HepG2 (cell line): Measurements from ENCODE around the gene ATP6V0E2.

ENCODE experiments used
- AKNA ChIP-seq: sonication (generic); formaldehyde crosslinking; IDR thresholded peaks from 2 replicates; pipeline ENCODE4 v1.4.0; 2020; ENCODE audit warnings: missing genetic modification reagents, borderline replicate concordance
- ATF1 ChIP-seq: IDR thresholded peaks from 2 replicates; pipeline ENCODE4 v1.6.1; 2016; ENCODE audit warnings: mild to moderate bottlenecking, control low read depth
- CTCF ChIP-seq: sonication (generic); formaldehyde crosslinking; IDR thresholded peaks from 2 replicates; pipeline ENCODE4 v1.5.0; 2020; ENCODE audit warnings: mild to moderate bottlenecking, missing genetic modification reagents, moderate library complexity
- EZH2 ChIP-seq: conservative IDR thresholded peaks from 2 replicates; pipeline ENCODE4 v1.6.1; 2012; ENCODE audit warnings: mild to moderate bottlenecking, low read depth, low read length, moderate library complexity
- HOXA7 ChIP-seq: sonication (generic); formaldehyde crosslinking; IDR thresholded peaks from 2 replicates; pipeline ENCODE4 v1.8.1; 2022; ENCODE audit warnings: mild to moderate bottlenecking, missing genetic modification reagents, moderate library complexity
- POLR2A ChIP-seq, 2 experiments: IDR thresholded peaks; 2 replicates each; pipeline ENCODE4 v1.6.1; 2011; ENCODE audit warnings: low read depth in 2 of 2, low read length in 2 of 2, mild to moderate bottlenecking in 1 of 2, moderate library complexity in 1 of 2; ENCODE audit not compliant: insufficient read depth in 1 of 2
- RFX5 ChIP-seq: IDR thresholded peaks from 2 replicates; pipeline ENCODE4 v1.6.1; 2011; ENCODE audit warnings: low read depth, low read length, improper control_type of control experiment
- SMC3 ChIP-seq: IDR thresholded peaks from 2 replicates; pipeline ENCODE4 v1.6.1; 2011; ENCODE audit warnings: low read length, improper control_type of control experiment
- TFAP4 ChIP-seq: sonication (generic); IDR thresholded peaks from 2 replicates; pipeline ENCODE4 v1.6.1; 2016; ENCODE audit warnings: low read depth, borderline replicate concordance
- TRIM24 ChIP-seq: sonication (generic); formaldehyde crosslinking; IDR thresholded peaks from 2 replicates; pipeline ENCODE4 v1.8.0; 2022; ENCODE audit warnings: mild to moderate bottlenecking, missing genetic modification reagents
- ZFYVE20 ChIP-seq: sonication (generic); formaldehyde crosslinking; IDR thresholded peaks from 2 replicates; pipeline ENCODE4 v1.8.0; 2023; ENCODE audit warnings: low read depth, mild to moderate bottlenecking, moderate library complexity, missing genetic modification reagents, borderline replicate concordance
- ZNF34 ChIP-seq: sonication (generic); formaldehyde crosslinking; IDR thresholded peaks from 2 replicates; pipeline ENCODE4 v1.4.0; 2020; ENCODE audit warnings: mild to moderate bottlenecking, missing genetic modification reagents, borderline replicate concordance
- ZNF367 ChIP-seq: sonication (generic); formaldehyde crosslinking; IDR thresholded peaks from 2 replicates; pipeline ENCODE4 v1.4.0; 2020; ENCODE audit warnings: missing genetic modification reagents, borderline replicate concordance
- ZNF510 ChIP-seq: sonication (generic); formaldehyde crosslinking; IDR thresholded peaks from 2 replicates; pipeline ENCODE4 v1.4.0; 2020; ENCODE audit warnings: low read depth, mild to moderate bottlenecking, missing genetic modification reagents

GRCh38 chr7:149866139-149866778 lies 7.5 kb upstream of the ATP6V0E2 start:
- TF ChIP-seq TRIM24 (CRISPR knock-in tag) (no peak), CTCF (CRISPR knock-in tag) (no peak), ZNF34 (CRISPR knock-in tag) (no peak), AKNA (CRISPR knock-in tag) (no peak), HOXA7 (CRISPR knock-in tag) (no peak), ZNF510 (no peak), TFAP4 (no peak), ZFYVE20 (no peak), SMC3 (no peak), RFX5 (no peak), ATF1 (no peak), EZH2 (no peak), ZNF367 (no peak), POLR2A (IDR thresholded peaks at IDR 0.05; ENCODE audit: insufficient read depth in 1 of 2, low read depth in 2 of 2, low read length in 2 of 2) (no peak)
